Liver (tissue), 9 donors: ENCODE results near the gene RBMS3. TPM values are rescaled to one million over a fixed set of nuclear protein-coding genes. Genes with fewer than 3 reads are reported as not detected.

Experiments used
- DNase-seq: peaks from one replicate; pipeline ENCODE4 v3.0.0-alpha.2; 2017; ENCODE audit warnings: low spot score
- H3K27ac ChIP-seq, 2 donors: one replicate each; pipeline ENCODE4 v1.7.0; 2013; ENCODE audit warnings: inconsistent platforms in 2 of 2, low read length in 2 of 2, control low read depth in 1 of 2, low read depth in 1 of 2, mild to moderate bottlenecking in 1 of 2
- H3K27me3 ChIP-seq, 4 donors: one replicate each; pipeline versions ENCODE4 v1.6.1 to v1.7.0; 2013; ENCODE audit warnings: low read length in 3 of 4, inconsistent platforms in 1 of 4, mild to moderate bottlenecking in 1 of 4, moderate library complexity in 1 of 4; ENCODE audit not compliant: control insufficient read depth in 4 of 4, insufficient read depth in 4 of 4
- H3K36me3 ChIP-seq, 4 donors: one replicate each; pipeline versions ENCODE4 v1.6.1 to v1.7.0; 2013; ENCODE audit warnings: low read length in 3 of 4, mild to moderate bottlenecking in 3 of 4, low read depth in 1 of 4, moderate library complexity in 1 of 4; ENCODE audit not compliant: control insufficient read depth in 4 of 4, insufficient read depth in 3 of 4
- H3K4me1 ChIP-seq, 4 donors: one replicate each; pipeline versions ENCODE4 v1.6.1 to v1.7.0; 2013; ENCODE audit warnings: low read length in 3 of 4, mild to moderate bottlenecking in 3 of 4, moderate library complexity in 1 of 4; ENCODE audit not compliant: control insufficient read depth in 4 of 4, insufficient read depth in 4 of 4
- H3K4me3 ChIP-seq, 3 donors: one replicate each; pipeline versions ENCODE4 v1.6.1 to v1.7.0; 2013; ENCODE audit warnings: low read length in 3 of 3, control low read depth in 1 of 3, low read depth in 1 of 3, mild to moderate bottlenecking in 1 of 3
- H3K9ac ChIP-seq, 2 donors: one replicate each; pipeline ENCODE4 v1.7.0; 2013; ENCODE audit warnings: low read length in 2 of 2, mild to moderate bottlenecking in 2 of 2, moderate library complexity in 2 of 2, control low read depth in 1 of 2, low read depth in 1 of 2
- H3K9me3 ChIP-seq, 4 donors: one replicate each; pipeline versions ENCODE4 v1.6.1 to v1.7.0; 2013; ENCODE audit warnings: low read length in 3 of 4; ENCODE audit not compliant: control insufficient read depth in 4 of 4
- EGR1 ChIP-seq, 2 donors: IDR thresholded peaks; 2 replicates each; pipeline ENCODE4 v1.6.1; 2016 to 2018; ENCODE audit warnings: antibody characterized with exemption in 2 of 2, low read depth in 2 of 2
- FOXA2 ChIP-seq: IDR thresholded peaks from 2 replicates; pipeline ENCODE4 v1.6.1; 2016; ENCODE audit warnings: antibody characterized with exemption
- HNF4A ChIP-seq, 2 donors: conservative IDR thresholded peaks; 2 replicates each; pipeline ENCODE4 v1.6.1; 2016; ENCODE audit warnings: antibody characterized with exemption in 2 of 2, mild to moderate bottlenecking in 2 of 2
- JUND ChIP-seq, 2 donors: IDR thresholded peaks; 2 replicates each; pipeline ENCODE4 v1.6.1; 2016; ENCODE audit warnings: antibody characterized with exemption in 2 of 2
- NR2F2 ChIP-seq: IDR thresholded peaks from 2 replicates; pipeline ENCODE4 v1.6.1; 2016; ENCODE audit warnings: antibody characterized with exemption
- RXRA ChIP-seq, 2 donors: IDR thresholded peaks; 2 replicates each; pipeline ENCODE4 v1.6.1; 2017 to 2018; ENCODE audit warnings: antibody characterized with exemption in 2 of 2, mild to moderate bottlenecking in 1 of 2
- SP1 ChIP-seq: IDR thresholded peaks from 2 replicates; pipeline ENCODE4 v1.6.1; 2018; ENCODE audit warnings: antibody characterized with exemption, mild to moderate bottlenecking
- TAF1 ChIP-seq: conservative IDR thresholded peaks from 2 replicates; pipeline ENCODE4 v1.6.1; 2016; ENCODE audit warnings: antibody characterized with exemption, mild to moderate bottlenecking
- WGBS: extraction: QIAGEN DNeasy Blood & Tissue Kit; methylation state at CpG from one replicate; pipeline ENCODE4 v1.1.7; 2013; 5-methylcytosine and 5-hydroxymethylcytosine counted together
- polyA plus RNA-seq, 2 donors: library from polyadenylated mRNA; stranded (reverse) in 1 of 2; unstranded in 1 of 2; fragments of 200-250 nt in 1 of 2; fragments of >200 nt in 1 of 2; fragmentation: Nextera tagmentation in 1 of 2; extraction: Ambion mirVana in 1 of 2; gene quantifications; one replicate each; pipeline versions ENCODE4 v1.2.1 to v1.2.3, GENCODE V29; 2013 to 2015
- total RNA-seq, 2 donors: library from RNA; depleted of rRNA; stranded (reverse); fragments of >200 nt; gene quantifications; one replicate each; pipeline ENCODE4 v1.2.3, GENCODE V29; 2014
- TF ChIP-seq, protein P1 (sequence below): fragments of 150-350 bp; IDR thresholded peaks from 2 replicates; pipeline ENCODE4 v1.5.1; 2017; ENCODE audit warnings: improper control_type of control experiment, low read depth, low read length; ENCODE audit not compliant: missing input control
- TF ChIP-seq, protein P2 (sequence below): IDR thresholded peaks from 2 replicates; pipeline ENCODE4 v1.6.1; 2016; ENCODE audit warnings: antibody characterized with exemption
- TF ChIP-seq, protein P3 (sequence below): IDR thresholded peaks from 2 replicates; pipeline ENCODE4 v1.6.1; 2016; ENCODE audit warnings: antibody characterized with exemption, mild to moderate bottlenecking
- donor health status: healthy.
- donor health status: healthy.
- donor health status: healthy.
- donor health status: healthy.
- donor health status: healthy.

RBMS3 gene
- total and polyA plus RNA-seq, 4 donors: 1.2 to 14.9 (median 9.3) TPM

- TF ChIP-seq, protein P1, sequence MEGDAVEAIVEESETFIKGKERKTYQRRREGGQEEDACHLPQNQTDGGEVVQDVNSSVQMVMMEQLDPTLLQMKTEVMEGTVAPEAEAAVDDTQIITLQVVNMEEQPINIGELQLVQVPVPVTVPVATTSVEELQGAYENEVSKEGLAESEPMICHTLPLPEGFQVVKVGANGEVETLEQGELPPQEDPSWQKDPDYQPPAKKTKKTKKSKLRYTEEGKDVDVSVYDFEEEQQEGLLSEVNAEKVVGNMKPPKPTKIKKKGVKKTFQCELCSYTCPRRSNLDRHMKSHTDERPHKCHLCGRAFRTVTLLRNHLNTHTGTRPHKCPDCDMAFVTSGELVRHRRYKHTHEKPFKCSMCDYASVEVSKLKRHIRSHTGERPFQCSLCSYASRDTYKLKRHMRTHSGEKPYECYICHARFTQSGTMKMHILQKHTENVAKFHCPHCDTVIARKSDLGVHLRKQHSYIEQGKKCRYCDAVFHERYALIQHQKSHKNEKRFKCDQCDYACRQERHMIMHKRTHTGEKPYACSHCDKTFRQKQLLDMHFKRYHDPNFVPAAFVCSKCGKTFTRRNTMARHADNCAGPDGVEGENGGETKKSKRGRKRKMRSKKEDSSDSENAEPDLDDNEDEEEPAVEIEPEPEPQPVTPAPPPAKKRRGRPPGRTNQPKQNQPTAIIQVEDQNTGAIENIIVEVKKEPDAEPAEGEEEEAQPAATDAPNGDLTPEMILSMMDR: no peak
- TF ChIP-seq, protein P2, sequence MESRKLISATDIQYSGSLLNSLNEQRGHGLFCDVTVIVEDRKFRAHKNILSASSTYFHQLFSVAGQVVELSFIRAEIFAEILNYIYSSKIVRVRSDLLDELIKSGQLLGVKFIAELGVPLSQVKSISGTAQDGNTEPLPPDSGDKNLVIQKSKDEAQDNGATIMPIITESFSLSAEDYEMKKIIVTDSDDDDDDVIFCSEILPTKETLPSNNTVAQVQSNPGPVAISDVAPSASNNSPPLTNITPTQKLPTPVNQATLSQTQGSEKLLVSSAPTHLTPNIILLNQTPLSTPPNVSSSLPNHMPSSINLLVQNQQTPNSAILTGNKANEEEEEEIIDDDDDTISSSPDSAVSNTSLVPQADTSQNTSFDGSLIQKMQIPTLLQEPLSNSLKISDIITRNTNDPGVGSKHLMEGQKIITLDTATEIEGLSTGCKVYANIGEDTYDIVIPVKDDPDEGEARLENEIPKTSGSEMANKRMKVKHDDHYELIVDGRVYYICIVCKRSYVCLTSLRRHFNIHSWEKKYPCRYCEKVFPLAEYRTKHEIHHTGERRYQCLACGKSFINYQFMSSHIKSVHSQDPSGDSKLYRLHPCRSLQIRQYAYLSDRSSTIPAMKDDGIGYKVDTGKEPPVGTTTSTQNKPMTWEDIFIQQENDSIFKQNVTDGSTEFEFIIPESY: no peak
- TF ChIP-seq FOXA2 (no peak), TAF1 (no peak), HNF4A (conservative IDR thresholded peaks at IDR 0.05) (no peak), JUND (IDR thresholded peaks at IDR 0.05) (no peak), RXRA (IDR thresholded peaks at IDR 0.05) (no peak)
- H3K27ac ChIP-seq: no peak overlapping the region
- peaks cover 0 to 10% (median 8%) of the 10 kb centered on the region in 4 donors for H3K4me1 ChIP-seq
- no peaks in the 10 kb centered on the region for H3K27me3 ChIP-seq
- H3K9ac ChIP-seq: no peak overlapping the region
- H3K36me3 ChIP-seq: no peaks in the 10 kb centered on the region
- 93% methylated on average over 3 of the region's 3 CpGs for WGBS
- H3K4me3 ChIP-seq: no peak overlapping the region
- no peaks in the 10 kb centered on the region for H3K9me3 ChIP-seq
- DNase-seq: no peak
Measured at GRCh38 chr3:29291982-29292363, 11.1 kb downstream of the RBMS3 start.

GRCh38 chr3:29293421-29293820 lies 12.6 kb downstream of the RBMS3 start:
- Histone ChIP-seq H3K27ac (no peak overlapping the region), H3K27me3 (no peaks in the 10 kb centered on the region), H3K36me3 (no peaks in the 10 kb centered on the region), H3K9ac (no peak overlapping the region), H3K4me3 (no peak overlapping the region), H3K4me1 (peaks cover 0 to 10% (median 8%) of the 10 kb centered on the region in 4 donors), H3K9me3 (no peaks in the 10 kb centered on the region)
- no peak for DNase-seq
- 62% methylated on average over 2 of the region's 2 CpGs for WGBS
- TF ChIP-seq SP1: no peak
- TF ChIP-seq, protein P3, sequence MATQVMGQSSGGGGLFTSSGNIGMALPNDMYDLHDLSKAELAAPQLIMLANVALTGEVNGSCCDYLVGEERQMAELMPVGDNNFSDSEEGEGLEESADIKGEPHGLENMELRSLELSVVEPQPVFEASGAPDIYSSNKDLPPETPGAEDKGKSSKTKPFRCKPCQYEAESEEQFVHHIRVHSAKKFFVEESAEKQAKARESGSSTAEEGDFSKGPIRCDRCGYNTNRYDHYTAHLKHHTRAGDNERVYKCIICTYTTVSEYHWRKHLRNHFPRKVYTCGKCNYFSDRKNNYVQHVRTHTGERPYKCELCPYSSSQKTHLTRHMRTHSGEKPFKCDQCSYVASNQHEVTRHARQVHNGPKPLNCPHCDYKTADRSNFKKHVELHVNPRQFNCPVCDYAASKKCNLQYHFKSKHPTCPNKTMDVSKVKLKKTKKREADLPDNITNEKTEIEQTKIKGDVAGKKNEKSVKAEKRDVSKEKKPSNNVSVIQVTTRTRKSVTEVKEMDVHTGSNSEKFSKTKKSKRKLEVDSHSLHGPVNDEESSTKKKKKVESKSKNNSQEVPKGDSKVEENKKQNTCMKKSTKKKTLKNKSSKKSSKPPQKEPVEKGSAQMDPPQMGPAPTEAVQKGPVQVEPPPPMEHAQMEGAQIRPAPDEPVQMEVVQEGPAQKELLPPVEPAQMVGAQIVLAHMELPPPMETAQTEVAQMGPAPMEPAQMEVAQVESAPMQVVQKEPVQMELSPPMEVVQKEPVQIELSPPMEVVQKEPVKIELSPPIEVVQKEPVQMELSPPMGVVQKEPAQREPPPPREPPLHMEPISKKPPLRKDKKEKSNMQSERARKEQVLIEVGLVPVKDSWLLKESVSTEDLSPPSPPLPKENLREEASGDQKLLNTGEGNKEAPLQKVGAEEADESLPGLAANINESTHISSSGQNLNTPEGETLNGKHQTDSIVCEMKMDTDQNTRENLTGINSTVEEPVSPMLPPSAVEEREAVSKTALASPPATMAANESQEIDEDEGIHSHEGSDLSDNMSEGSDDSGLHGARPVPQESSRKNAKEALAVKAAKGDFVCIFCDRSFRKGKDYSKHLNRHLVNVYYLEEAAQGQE: no peak

DNA sequence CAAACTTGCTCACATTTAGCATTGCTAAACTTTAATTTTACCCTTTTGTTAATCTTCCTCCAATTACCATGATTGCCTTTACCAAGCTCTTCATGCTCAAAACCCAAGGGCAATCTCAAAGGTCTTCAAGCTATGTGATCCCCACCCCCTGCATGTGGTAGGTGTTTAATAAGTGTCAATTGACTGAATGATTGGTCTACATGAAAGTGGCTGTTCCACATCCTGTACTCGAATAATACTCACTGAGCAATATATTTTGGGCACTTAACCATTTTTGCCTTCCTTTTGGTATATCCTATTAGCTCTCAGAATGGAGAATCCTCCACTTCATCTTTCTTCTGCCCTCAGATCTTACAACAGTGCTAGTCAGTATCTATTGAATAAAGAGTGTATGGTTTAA lies 17.1 kb downstream of the RBMS3 start:
- WGBS: 74% methylated on average over 1 of the region's 1 CpG
- Histone ChIP-seq H3K4me1 (no peaks in the 10 kb centered on the region), H3K27me3 (no peaks in the 10 kb centered on the region), H3K9ac (no peak overlapping the region), H3K27ac (no peak overlapping the region), H3K36me3 (no peaks in the 10 kb centered on the region), H3K4me3 (no peak overlapping the region), H3K9me3 (no peaks in the 10 kb centered on the region)
- no peak for DNase-seq
- TF ChIP-seq NR2F2 (no peak), EGR1 (IDR thresholded peaks at IDR 0.05; ENCODE audit: low read depth in 2 of 2) (no peak)
